GM12873 (cell line): ENCODE results near the gene SHMT1.

ENCODE experiments used
- TF ChIP-seq, protein P1 (sequence below): IDR thresholded peaks from 2 replicates; pipeline ENCODE4 v1.5.1; 2012; ENCODE audit warnings: low read depth, mild to moderate bottlenecking, moderate library complexity, low read length, control low read depth; ENCODE audit not compliant: insufficient read depth; ENCODE audit errors: missing control alignments

SHMT1 gene

GRCh38 chr17:18291718-18292540 is 71.4 kb downstream of the SHMT1 start:
- TF ChIP-seq, protein P1, sequence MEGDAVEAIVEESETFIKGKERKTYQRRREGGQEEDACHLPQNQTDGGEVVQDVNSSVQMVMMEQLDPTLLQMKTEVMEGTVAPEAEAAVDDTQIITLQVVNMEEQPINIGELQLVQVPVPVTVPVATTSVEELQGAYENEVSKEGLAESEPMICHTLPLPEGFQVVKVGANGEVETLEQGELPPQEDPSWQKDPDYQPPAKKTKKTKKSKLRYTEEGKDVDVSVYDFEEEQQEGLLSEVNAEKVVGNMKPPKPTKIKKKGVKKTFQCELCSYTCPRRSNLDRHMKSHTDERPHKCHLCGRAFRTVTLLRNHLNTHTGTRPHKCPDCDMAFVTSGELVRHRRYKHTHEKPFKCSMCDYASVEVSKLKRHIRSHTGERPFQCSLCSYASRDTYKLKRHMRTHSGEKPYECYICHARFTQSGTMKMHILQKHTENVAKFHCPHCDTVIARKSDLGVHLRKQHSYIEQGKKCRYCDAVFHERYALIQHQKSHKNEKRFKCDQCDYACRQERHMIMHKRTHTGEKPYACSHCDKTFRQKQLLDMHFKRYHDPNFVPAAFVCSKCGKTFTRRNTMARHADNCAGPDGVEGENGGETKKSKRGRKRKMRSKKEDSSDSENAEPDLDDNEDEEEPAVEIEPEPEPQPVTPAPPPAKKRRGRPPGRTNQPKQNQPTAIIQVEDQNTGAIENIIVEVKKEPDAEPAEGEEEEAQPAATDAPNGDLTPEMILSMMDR: no peak

DNA sequence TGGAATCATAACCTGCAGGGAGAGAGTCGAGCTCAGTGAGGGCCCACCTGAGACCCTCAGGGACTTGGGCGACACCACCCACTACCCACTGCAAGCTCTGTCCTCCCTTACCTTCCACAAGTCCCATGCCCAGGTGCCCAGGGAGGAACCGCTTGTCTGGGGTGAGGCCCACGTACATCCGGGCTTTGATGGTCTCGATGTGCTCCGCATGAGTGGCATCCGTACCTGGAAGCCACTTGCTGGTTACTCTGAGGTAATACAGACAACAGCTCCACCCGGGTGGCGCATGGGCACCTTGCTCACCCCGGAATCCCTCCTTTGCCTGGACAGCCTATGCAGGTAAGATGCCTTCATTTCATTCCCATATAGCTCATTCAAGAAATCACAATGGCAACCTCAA is 78.1 kb downstream of the SHMT1 start:
- TF ChIP-seq, protein P1: no peak

DNA sequence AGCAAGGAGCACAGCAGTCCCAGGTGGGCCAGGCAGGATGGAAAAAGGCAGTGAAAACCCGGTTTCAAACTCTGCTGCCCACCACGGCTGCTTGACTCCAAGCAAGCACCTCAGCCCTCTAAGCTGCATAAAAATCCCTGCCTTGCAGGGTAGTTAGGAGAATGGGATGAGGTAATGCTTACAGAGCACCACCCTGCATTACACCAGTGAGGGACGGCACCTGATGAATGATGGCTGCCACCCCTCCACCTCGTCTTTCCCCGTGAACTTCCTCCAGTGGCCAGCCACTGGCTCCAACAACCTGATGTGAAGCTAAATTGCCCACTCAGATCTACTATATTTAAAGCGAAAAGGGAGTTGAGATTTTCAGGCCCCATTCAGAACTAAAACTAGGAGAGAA is 81.6 kb downstream of the SHMT1 start:
- TF ChIP-seq, protein P1: no peak

DNA sequence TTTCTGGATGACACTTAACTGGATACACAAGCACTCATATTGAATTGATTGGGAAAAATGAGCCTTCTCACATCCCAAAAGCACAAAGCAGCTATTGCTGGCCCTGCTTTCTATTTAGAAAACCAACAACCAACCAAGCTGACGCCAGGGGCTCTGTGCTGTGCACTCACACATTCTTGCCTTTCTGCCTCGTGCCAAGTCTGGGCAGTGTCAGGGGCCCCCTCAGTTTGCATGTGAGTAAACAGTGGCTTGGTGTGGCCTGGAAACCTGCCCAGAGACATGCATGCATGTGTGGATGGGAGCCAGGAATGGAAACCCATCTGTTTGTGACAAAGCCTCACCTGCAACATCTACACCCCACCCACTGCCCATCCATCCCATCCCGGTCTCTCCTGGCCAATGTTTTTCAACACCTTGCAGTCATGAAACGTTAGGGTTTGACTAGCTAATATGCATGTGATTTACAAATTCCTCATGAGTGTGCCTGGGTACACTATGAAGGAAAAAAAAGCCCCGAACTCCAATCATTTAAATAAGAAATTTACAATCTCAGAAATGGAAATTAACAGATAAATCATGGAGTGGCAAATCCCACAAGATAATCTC is 82.5 kb downstream of the SHMT1 start:
- TF ChIP-seq, protein P1: no peak

GRCh38 chr17:18280249-18280648 is 83.1 kb downstream of the SHMT1 start:
- TF ChIP-seq, protein P1: no peak

DNA sequence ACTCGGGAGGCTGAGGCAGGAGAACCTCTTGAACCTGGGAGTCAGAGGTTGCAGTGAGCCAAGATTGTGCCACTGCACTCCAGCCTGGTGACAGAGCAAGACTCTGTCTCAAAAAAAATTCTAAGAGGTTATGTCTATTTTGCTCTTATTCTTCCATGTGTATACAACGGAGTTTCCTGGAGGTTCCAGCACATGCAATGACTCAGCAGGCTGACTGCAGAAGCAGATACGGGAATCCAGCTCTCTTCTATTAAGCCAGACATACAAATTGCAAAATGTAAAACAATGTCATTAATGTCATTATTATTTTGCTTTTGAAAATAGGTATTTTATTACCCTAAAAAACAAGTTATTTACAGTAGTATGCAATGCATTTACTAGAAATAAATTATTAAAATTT is 84.5 kb downstream of the SHMT1 start:
- TF ChIP-seq, protein P1: no peak
